ENCODE data around the gene KNSTRN.

DNA sequence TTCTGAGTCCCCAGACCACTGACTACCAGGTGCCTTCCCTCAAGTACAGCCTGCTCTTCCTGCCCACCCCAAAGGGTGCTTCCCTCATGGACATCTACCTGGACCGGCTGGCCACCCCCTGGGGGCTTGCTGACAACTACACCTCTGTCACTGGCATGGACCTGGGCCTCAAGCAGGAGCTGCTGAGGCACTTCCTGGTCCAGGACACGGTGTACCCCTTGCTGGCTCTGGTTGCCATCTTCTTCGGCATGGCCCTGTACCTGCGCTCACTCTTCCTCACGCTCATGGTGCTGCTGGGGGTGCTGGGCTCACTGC is 15.2 kb upstream of the KNSTRN start:
- TF ChIP-seq POLR2AphosphoS5 (IDR thresholded peaks at IDR 0.05) = no peak
- TF ChIP-seq, protein P1, sequence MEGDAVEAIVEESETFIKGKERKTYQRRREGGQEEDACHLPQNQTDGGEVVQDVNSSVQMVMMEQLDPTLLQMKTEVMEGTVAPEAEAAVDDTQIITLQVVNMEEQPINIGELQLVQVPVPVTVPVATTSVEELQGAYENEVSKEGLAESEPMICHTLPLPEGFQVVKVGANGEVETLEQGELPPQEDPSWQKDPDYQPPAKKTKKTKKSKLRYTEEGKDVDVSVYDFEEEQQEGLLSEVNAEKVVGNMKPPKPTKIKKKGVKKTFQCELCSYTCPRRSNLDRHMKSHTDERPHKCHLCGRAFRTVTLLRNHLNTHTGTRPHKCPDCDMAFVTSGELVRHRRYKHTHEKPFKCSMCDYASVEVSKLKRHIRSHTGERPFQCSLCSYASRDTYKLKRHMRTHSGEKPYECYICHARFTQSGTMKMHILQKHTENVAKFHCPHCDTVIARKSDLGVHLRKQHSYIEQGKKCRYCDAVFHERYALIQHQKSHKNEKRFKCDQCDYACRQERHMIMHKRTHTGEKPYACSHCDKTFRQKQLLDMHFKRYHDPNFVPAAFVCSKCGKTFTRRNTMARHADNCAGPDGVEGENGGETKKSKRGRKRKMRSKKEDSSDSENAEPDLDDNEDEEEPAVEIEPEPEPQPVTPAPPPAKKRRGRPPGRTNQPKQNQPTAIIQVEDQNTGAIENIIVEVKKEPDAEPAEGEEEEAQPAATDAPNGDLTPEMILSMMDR (IDR thresholded peaks at IDR 0.05) = no peak
- no peak for TF ChIP-seq POLR2A (IDR thresholded peaks at IDR 0.05)
